OCI-LY3 (cell line): ENCODE measurements around the gene NDC80.

Source experiments
- H2AFZ ChIP-seq: fragments of 200-600, 300-600 bp; shearing (Covaris generic); 2 replicates; pipeline ENCODE4 v1.6.0; 2014; ENCODE audit warnings: antibody characterized with exemption, low read depth, low read length
- H3K27ac ChIP-seq: fragments of 200-600, 300-600 bp; sonication (generic); 2 replicates; pipeline ENCODE4 v1.5.1; 2014; ENCODE audit warnings: mild to moderate bottlenecking, low read length, moderate library complexity, mixed read lengths
- H3K27me3 ChIP-seq: fragments of 200-600, 300-600 bp; sonication (generic); 2 replicates; pipeline ENCODE4 v1.6.1; 2014; ENCODE audit warnings: low read depth, low read length, mixed read lengths
- H3K36me3 ChIP-seq: fragments of 200-600, 300-600 bp; sonication (generic); replicated peaks from 2 replicates; pipeline ENCODE3; 2014; ENCODE audit warnings: low read depth, low read length, mixed read lengths
- H3K4me1 ChIP-seq: fragments of 300-600, 200-600 bp; sonication (generic); 2 replicates; pipeline ENCODE4 v1.6.1; 2014; ENCODE audit warnings: low read length, mixed read lengths
- H3K4me2 ChIP-seq: fragments of 200-600, 300-600 bp; sonication (generic); 2 replicates; pipeline ENCODE4 v1.6.1; 2014; ENCODE audit warnings: low read length, mixed read lengths
- H3K4me3 ChIP-seq: fragments of 300-600, 200-600 bp; sonication (generic); 2 replicates; pipeline ENCODE4 v1.5.1; 2014; ENCODE audit warnings: antibody characterized with exemption, mild to moderate bottlenecking, low read length, moderate library complexity
- H3K79me2 ChIP-seq: fragments of 300-600, 200-600 bp; shearing (Covaris generic); 2 replicates; pipeline ENCODE4 v1.6.1; 2014; ENCODE audit warnings: mild to moderate bottlenecking, low read length, mixed read lengths
- H3K9ac ChIP-seq: fragments of 300-600, 200-600 bp; shearing (Covaris generic); 2 replicates; pipeline ENCODE4 v1.6.0; 2014; ENCODE audit warnings: mild to moderate bottlenecking, low read length, moderate library complexity
- H3K9me3 ChIP-seq: fragments of 200-600, 300-600 bp; shearing (Covaris generic); 2 replicates; pipeline ENCODE4 v1.6.1; 2014; ENCODE audit warnings: low read length, mixed read lengths; ENCODE audit not compliant: insufficient read depth
- H4K20me1 ChIP-seq: fragments of 200-600, 300-600 bp; sonication (generic); 2 replicates; pipeline ENCODE4 v1.6.1; 2016; ENCODE audit warnings: low read length, mixed read lengths; ENCODE audit not compliant: insufficient read depth
- EZH2phosphoT487 ChIP-seq: fragments of 200-600 bp; shearing (Covaris generic); IDR thresholded peaks from 2 replicates; pipeline ENCODE4 v1.6.1; 2018; ENCODE audit warnings: antibody characterized with exemption, mixed run types, low read depth
- TF ChIP-seq, protein P1 (sequence below): fragments of 200-600, 300-600 bp; sonication (generic); IDR thresholded peaks from 2 replicates; pipeline ENCODE4 v1.5.1; 2014; ENCODE audit warnings: antibody characterized with exemption, low read length, low read depth

NDC80 gene

DNA sequence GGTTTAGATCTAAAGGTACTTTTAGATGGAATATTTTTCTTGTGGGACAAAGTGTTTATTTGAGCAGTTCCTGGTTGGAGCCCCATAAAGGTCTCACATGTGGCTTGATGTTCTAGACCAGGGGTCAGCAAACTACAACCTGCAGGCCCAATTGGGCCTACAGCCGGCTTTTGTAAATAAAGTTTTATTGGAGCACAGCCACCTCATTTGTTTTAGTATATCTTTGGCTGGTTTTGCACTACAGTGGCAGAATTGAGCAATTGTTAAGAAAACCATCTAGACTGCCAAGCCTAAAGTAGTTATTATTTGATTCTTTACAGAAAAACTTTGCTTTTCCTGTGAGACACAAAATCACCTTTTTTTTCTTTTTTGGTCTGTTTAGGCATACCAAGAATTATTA is 41.6 kb downstream of the NDC80 start:
- Histone ChIP-seq H2AFZ (no peak overlapping the region), H3K27ac (no peak overlapping the region), H3K4me1 (no peaks in the 10 kb centered on the region), H3K27me3 (no peaks in the 10 kb centered on the region), H3K4me3 (no peak overlapping the region), H3K4me2 (no peak overlapping the region), H3K36me3 (peaks cover 61% of the 10 kb centered on the region), H3K9ac (no peak overlapping the region), H3K9me3 (no peaks in the 10 kb centered on the region), H3K79me2 (no peaks in the 10 kb centered on the region), H4K20me1 (no peaks in the 10 kb centered on the region)
- TF ChIP-seq, protein P1, sequence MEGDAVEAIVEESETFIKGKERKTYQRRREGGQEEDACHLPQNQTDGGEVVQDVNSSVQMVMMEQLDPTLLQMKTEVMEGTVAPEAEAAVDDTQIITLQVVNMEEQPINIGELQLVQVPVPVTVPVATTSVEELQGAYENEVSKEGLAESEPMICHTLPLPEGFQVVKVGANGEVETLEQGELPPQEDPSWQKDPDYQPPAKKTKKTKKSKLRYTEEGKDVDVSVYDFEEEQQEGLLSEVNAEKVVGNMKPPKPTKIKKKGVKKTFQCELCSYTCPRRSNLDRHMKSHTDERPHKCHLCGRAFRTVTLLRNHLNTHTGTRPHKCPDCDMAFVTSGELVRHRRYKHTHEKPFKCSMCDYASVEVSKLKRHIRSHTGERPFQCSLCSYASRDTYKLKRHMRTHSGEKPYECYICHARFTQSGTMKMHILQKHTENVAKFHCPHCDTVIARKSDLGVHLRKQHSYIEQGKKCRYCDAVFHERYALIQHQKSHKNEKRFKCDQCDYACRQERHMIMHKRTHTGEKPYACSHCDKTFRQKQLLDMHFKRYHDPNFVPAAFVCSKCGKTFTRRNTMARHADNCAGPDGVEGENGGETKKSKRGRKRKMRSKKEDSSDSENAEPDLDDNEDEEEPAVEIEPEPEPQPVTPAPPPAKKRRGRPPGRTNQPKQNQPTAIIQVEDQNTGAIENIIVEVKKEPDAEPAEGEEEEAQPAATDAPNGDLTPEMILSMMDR = no peak
- no peak for TF ChIP-seq EZH2phosphoT487

DNA sequence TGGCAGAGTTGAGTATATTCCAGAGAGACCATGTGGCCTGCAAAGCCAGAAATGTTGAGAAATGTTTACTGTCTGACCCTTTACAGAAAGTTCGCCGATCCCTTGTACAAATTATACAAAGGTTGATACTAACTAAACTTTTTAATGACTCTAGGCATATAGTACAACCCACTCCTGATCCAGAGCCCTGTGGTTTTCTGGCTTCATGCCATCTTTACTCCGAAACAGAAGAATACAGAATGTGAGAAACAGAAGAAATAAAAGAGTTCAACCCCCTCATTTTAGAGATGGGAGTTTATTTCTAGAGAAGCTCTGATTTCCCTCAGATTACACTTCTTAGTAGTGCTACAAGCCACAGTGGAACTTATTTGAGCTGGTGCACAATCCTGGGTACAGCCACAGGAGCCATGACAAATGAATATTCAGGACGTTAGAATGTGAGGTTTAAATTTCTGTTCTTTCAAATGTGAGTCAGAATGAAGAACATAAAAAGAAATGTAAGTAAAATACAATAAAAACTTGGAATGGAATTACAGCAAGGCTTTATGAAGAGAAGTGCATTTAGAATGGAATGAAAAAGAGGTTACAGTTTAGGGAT is 46.1 kb downstream of the NDC80 start:
- H3K4me3 ChIP-seq = no peak overlapping the region
- no peaks in the 10 kb centered on the region for H3K9me3 ChIP-seq
- no peak overlapping the region for H3K27ac ChIP-seq
- no peaks in the 10 kb centered on the region for H3K79me2 ChIP-seq
- no peak overlapping the region for H3K4me2 ChIP-seq
- TF ChIP-seq EZH2phosphoT487 = no peak
- TF ChIP-seq, protein P1 = no peak
- H3K4me1 ChIP-seq = no peaks in the 10 kb centered on the region
- no peaks in the 10 kb centered on the region for H4K20me1 ChIP-seq
- peaks cover 35% of the 10 kb centered on the region for H3K36me3 ChIP-seq
- no peaks in the 10 kb centered on the region for H3K27me3 ChIP-seq
- H2AFZ ChIP-seq = no peak overlapping the region
- no peak overlapping the region for H3K9ac ChIP-seq

DNA sequence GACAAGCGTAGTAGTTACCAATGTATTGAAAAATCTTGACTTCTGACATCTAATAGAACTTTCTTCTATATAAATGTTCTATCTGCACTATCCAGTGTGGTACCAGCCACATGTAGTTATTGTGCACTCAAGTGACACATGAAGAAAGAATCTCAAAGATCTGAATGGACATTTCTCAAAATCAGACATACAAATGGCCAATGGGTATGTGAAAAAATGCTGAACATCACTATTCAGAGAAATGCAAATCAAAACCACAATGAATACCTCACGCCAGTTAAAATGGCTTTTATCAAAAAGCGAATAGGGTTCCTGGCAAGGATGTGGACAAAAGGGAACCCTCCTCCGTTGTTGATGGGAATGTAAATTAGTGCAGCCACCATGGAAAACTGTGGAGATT is 46.7 kb downstream of the NDC80 start:
- TF ChIP-seq, protein P1 = no peak
- no peak for TF ChIP-seq EZH2phosphoT487
- no peak overlapping the region for H3K9ac ChIP-seq
- H2AFZ ChIP-seq = no peak overlapping the region
- H3K4me2 ChIP-seq = no peak overlapping the region
- no peak overlapping the region for H3K27ac ChIP-seq
- H3K79me2 ChIP-seq = no peaks in the 10 kb centered on the region
- H3K9me3 ChIP-seq = no peaks in the 10 kb centered on the region
- H3K27me3 ChIP-seq = no peaks in the 10 kb centered on the region
- H3K4me3 ChIP-seq = no peak overlapping the region
- peaks cover 30% of the 10 kb centered on the region for H3K36me3 ChIP-seq
- no peaks in the 10 kb centered on the region for H3K4me1 ChIP-seq
- no peaks in the 10 kb centered on the region for H4K20me1 ChIP-seq

DNA sequence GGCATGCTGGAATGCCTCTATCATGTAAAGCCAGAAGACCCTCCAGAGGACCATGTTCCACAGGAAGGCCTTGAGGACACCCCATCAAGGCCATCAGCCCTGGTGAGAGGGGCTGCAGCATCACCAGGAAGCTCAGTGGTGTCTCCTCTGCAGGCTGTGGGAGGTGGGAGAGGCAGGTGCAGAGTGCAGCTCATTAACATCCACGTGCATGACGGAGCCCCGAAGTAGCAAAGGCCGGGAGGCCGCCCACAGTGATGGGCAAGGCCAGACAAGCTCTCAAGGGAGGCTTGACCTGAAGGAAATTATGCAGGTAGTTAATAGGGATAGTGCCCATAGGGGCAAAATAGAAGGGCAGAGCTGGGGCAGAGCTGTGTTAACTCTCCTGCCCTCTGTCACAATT is 53.9 kb downstream of the NDC80 start:
- H3K79me2 ChIP-seq = no peaks in the 10 kb centered on the region
- H3K9me3 ChIP-seq = no peaks in the 10 kb centered on the region
- peaks cover 18% of the 10 kb centered on the region for H3K4me1 ChIP-seq
- H4K20me1 ChIP-seq = no peaks in the 10 kb centered on the region
- TF ChIP-seq, protein P1 = no peak
- no peak for TF ChIP-seq EZH2phosphoT487
- H3K27ac ChIP-seq = no peak overlapping the region
- H2AFZ ChIP-seq = no peak overlapping the region
- no peak overlapping the region for H3K4me3 ChIP-seq
- peak overlapping the region; percentile 25; the same call in 1 of the 2 replicates for H3K4me2 ChIP-seq
- no peaks in the 10 kb centered on the region for H3K36me3 ChIP-seq
- H3K27me3 ChIP-seq = no peaks in the 10 kb centered on the region
- H3K9ac ChIP-seq = no peak overlapping the region
